ENCODE measurements around the gene CTNNBIP1. TPM values are rescaled to one million over a fixed set of nuclear protein-coding genes. Genes with fewer than 3 reads are reported as not detected.

CTNNBIP1 gene
- total RNA-seq, 2 donors from 2014 or later: 65.0 to 69.5 TPM

DNA sequence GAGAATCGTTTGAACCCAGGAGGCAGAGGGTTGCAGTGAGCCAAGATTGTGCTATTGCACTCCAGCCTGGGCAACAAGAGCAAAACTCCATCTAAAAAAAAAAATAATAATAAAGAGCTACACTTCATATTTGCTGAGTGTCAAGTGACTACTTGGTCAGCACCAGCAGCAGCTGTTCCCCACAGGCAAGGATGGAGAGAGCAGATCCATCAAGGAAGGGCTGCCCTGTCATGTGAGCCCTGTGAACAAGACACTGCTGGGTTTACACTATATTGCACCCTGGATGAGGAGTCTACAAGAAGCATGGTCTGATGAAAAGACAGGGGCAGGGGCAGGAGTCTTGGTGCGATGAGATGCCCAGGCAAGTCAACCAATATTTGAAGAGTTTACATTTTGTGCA is 3.6 kb downstream of the CTNNBIP1 start:
- no peak overlapping the region for H3K4me3 Mint-ChIP-seq
- Histone ChIP-seq H3K27me3 (ENCODE audit: control insufficient read depth, insufficient read depth, low read length, poor library complexity, severe bottlenecking) (no peaks in the 10 kb centered on the region), H3K4me3 (ENCODE audit: low read length) (no peak overlapping the region), H3K27ac (ENCODE audit: low read depth, low read length) (no peak overlapping the region), H3K4me1 (ENCODE audit: control insufficient read depth, insufficient read depth, low read length) (peaks cover 5% of the 10 kb centered on the region), H3K36me3 (ENCODE audit: control insufficient read depth, insufficient read depth, low read length) (no peaks in the 10 kb centered on the region), H3K9me3 (ENCODE audit: control insufficient read depth, low read length) (no peaks in the 10 kb centered on the region), H3K9ac (ENCODE audit: extremely low read depth, low read length, poor library complexity, severe bottlenecking) (no peak overlapping the region)
- TF ChIP-seq, protein P1, sequence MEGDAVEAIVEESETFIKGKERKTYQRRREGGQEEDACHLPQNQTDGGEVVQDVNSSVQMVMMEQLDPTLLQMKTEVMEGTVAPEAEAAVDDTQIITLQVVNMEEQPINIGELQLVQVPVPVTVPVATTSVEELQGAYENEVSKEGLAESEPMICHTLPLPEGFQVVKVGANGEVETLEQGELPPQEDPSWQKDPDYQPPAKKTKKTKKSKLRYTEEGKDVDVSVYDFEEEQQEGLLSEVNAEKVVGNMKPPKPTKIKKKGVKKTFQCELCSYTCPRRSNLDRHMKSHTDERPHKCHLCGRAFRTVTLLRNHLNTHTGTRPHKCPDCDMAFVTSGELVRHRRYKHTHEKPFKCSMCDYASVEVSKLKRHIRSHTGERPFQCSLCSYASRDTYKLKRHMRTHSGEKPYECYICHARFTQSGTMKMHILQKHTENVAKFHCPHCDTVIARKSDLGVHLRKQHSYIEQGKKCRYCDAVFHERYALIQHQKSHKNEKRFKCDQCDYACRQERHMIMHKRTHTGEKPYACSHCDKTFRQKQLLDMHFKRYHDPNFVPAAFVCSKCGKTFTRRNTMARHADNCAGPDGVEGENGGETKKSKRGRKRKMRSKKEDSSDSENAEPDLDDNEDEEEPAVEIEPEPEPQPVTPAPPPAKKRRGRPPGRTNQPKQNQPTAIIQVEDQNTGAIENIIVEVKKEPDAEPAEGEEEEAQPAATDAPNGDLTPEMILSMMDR (conservative IDR thresholded peaks at IDR 0.05): no peak
- no peak overlapping the region for H3K27ac Mint-ChIP-seq
- H3K27me3 Mint-ChIP-seq (ENCODE audit: insufficient read depth): no peaks in the 10 kb centered on the region
- 93 to 94% methylated on average over 2 of the region's 2 CpGs for WGBS, 2 experiments (ENCODE audit: insufficient coverage in 1 of 2, insufficient read length in 1 of 2)
- no peaks in the 10 kb centered on the region for H3K9me3 Mint-ChIP-seq
- H3K4me1 Mint-ChIP-seq: peaks cover 31% of the 10 kb centered on the region
- H3K36me3 Mint-ChIP-seq (ENCODE audit: low read depth): peaks cover 2% of the 10 kb centered on the region
- DNase-seq: no peak

- Mint-ChIP-seq H3K27me3 (ENCODE audit: insufficient read depth) (no peaks in the 10 kb centered on the region), H3K27ac (peak overlapping the region; percentile 36), H3K4me3 (no peak overlapping the region), H3K9me3 (no peaks in the 10 kb centered on the region), H3K4me1 (peaks cover 34% of the 10 kb centered on the region), H3K36me3 (ENCODE audit: low read depth) (peaks cover 2% of the 10 kb centered on the region)
- Histone ChIP-seq H3K4me3 (ENCODE audit: low read length) (no peak overlapping the region), H3K27ac (ENCODE audit: low read depth, low read length) (no peak overlapping the region), H3K27me3 (ENCODE audit: control insufficient read depth, insufficient read depth, low read length, poor library complexity, severe bottlenecking) (no peaks in the 10 kb centered on the region), H3K36me3 (ENCODE audit: control insufficient read depth, insufficient read depth, low read length) (no peaks in the 10 kb centered on the region), H3K4me1 (ENCODE audit: control insufficient read depth, insufficient read depth, low read length) (peaks cover 5% of the 10 kb centered on the region), H3K9ac (ENCODE audit: extremely low read depth, low read length, poor library complexity, severe bottlenecking) (no peak overlapping the region), H3K9me3 (ENCODE audit: control insufficient read depth, low read length) (no peaks in the 10 kb centered on the region)
- TF ChIP-seq, protein P1 (conservative IDR thresholded peaks at IDR 0.05): no peak
- WGBS, 2 experiments (ENCODE audit: insufficient coverage in 1 of 2, insufficient read length in 1 of 2): 80 to 81% methylated on average over 4 of the region's 4 CpGs
- no peak for DNase-seq
Observed at GRCh38 chr1:9905010-9905409, 5.1 kb downstream of the CTNNBIP1 start.

GRCh38 chr1:9904596-9904995 is 5.5 kb downstream of the CTNNBIP1 start:
- no peak for DNase-seq
- H3K27me3 Mint-ChIP-seq (ENCODE audit: insufficient read depth): no peaks in the 10 kb centered on the region
- WGBS, 2 experiments (ENCODE audit: insufficient coverage in 1 of 2, insufficient read length in 1 of 2): 71 to 84% methylated on average over 2 to 3 of the region's 3 CpGs
- TF ChIP-seq, protein P1 (conservative IDR thresholded peaks at IDR 0.05): no peak
- H3K9me3 Mint-ChIP-seq: no peaks in the 10 kb centered on the region
- no peak overlapping the region for H3K9ac ChIP-seq (ENCODE audit: extremely low read depth, low read length, poor library complexity, severe bottlenecking)
- peaks cover 34% of the 10 kb centered on the region for H3K4me1 Mint-ChIP-seq
- H3K4me3 Mint-ChIP-seq: no peak overlapping the region
- peaks cover 2% of the 10 kb centered on the region for H3K36me3 Mint-ChIP-seq (ENCODE audit: low read depth)
- no peak overlapping the region for H3K27ac ChIP-seq (ENCODE audit: low read depth, low read length)
- H3K36me3 ChIP-seq (ENCODE audit: control insufficient read depth, insufficient read depth, low read length): no peaks in the 10 kb centered on the region
- H3K4me3 ChIP-seq (ENCODE audit: low read length): no peak overlapping the region
- peaks cover 5% of the 10 kb centered on the region for H3K4me1 ChIP-seq (ENCODE audit: control insufficient read depth, insufficient read depth, low read length)
- H3K27ac Mint-ChIP-seq: peak overlapping the region; percentile 36
- no peaks in the 10 kb centered on the region for H3K9me3 ChIP-seq (ENCODE audit: control insufficient read depth, low read length)
- no peaks in the 10 kb centered on the region for H3K27me3 ChIP-seq (ENCODE audit: control insufficient read depth, insufficient read depth, low read length, poor library complexity, severe bottlenecking)

All from endodermal cell (in vitro differentiated cells).